Measurements from ENCODE around the gene PAPOLG.

GRCh38 chr2:60739156-60739555 is 16.9 kb upstream of the PAPOLG start:
- TF ChIP-seq ATF3 (CRISPR knock-in tag; IDR thresholded peaks at IDR 0.05) = no peak
- TF ChIP-seq KDM1A (CRISPR knock-in tag; IDR thresholded peaks at IDR 0.05) = no peak
- no peak for TF ChIP-seq NR2C2 (CRISPR knock-in tag; IDR thresholded peaks at IDR 0.05; ENCODE audit: borderline replicate concordance)
- no peak for TF ChIP-seq SMAD3 (CRISPR knock-in tag; IDR thresholded peaks at IDR 0.05)
- TF ChIP-seq ZNF567 (CRISPR knock-in tag; IDR thresholded peaks at IDR 0.05; ENCODE audit: borderline replicate concordance) = no peak

All from HepG2 (cell line).